ENCODE measurements around the gene EGLN1.

DNA sequence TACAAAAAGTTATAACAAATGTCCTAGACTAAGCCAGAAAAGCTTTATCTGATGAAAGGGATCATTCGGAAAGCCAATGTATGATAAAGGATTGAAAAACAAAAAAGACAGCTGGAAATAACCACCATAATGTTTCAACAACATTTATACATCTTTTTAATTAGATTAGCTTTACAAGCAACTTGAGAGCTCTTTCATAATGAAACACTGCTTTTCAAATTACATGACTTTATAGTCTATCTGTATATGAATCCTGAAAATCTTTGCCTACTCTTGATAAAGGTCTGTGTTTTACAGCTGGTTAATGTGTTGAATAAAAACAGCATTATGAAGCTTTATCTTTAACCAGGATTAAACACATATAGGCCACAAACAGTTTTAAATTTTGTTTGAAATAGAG, 58.5 kb downstream of the EGLN1 start:
- TF ChIP-seq, protein P1, sequence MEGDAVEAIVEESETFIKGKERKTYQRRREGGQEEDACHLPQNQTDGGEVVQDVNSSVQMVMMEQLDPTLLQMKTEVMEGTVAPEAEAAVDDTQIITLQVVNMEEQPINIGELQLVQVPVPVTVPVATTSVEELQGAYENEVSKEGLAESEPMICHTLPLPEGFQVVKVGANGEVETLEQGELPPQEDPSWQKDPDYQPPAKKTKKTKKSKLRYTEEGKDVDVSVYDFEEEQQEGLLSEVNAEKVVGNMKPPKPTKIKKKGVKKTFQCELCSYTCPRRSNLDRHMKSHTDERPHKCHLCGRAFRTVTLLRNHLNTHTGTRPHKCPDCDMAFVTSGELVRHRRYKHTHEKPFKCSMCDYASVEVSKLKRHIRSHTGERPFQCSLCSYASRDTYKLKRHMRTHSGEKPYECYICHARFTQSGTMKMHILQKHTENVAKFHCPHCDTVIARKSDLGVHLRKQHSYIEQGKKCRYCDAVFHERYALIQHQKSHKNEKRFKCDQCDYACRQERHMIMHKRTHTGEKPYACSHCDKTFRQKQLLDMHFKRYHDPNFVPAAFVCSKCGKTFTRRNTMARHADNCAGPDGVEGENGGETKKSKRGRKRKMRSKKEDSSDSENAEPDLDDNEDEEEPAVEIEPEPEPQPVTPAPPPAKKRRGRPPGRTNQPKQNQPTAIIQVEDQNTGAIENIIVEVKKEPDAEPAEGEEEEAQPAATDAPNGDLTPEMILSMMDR (IDR thresholded peaks at IDR 0.05), result no peak
- TF ChIP-seq RCOR1 (IDR thresholded peaks at IDR 0.05; ENCODE audit: low read depth, low read length), result no peak

Measured in A549 (cell line).